ENCODE data around the gene PSMD5.

The PSMD5 gene

GRCh38 chr9:120783602-120784047 lies 59.1 kb downstream of the PSMD5 start:
- FAIRE-seq = peak; percentile 87

GRCh38 chr9:120781236-120781635 lies 61.5 kb downstream of the PSMD5 start:
- peak; percentile 87 for FAIRE-seq
- TF ChIP-seq POLR2A (IDR thresholded peaks at IDR 0.05; ENCODE audit: low read depth, low read length) = no peak
- DNase-seq (ENCODE audit: insufficient read length, low spot score) = no peak

More at GRCh38 chr9:120783602-120784047, 59.1 kb downstream of the PSMD5 start:
- no peak for DNase-seq (ENCODE audit: insufficient read length, low spot score)
- TF ChIP-seq POLR2A (IDR thresholded peaks at IDR 0.05; ENCODE audit: low read depth, low read length) = no peak

GRCh38 chr9:120780367-120780766 lies 62.4 kb downstream of the PSMD5 start:
- DNase-seq (ENCODE audit: insufficient read length, low spot score) = no peak
- TF ChIP-seq POLR2A (IDR thresholded peaks at IDR 0.05; ENCODE audit: low read depth, low read length) = no peak
- no peak for FAIRE-seq

GRCh38 chr9:120779227-120779626 lies 63.5 kb downstream of the PSMD5 start:
- no peak for DNase-seq (ENCODE audit: insufficient read length, low spot score)
- TF ChIP-seq POLR2A (IDR thresholded peaks at IDR 0.05; ENCODE audit: low read depth, low read length) = no peak
- peak; percentile 64 for FAIRE-seq

- FAIRE-seq (peak; percentile 15), DNase-seq (ENCODE audit: insufficient read length, low spot score) (no peak)
- TF ChIP-seq POLR2A (IDR thresholded peaks at IDR 0.05; ENCODE audit: low read depth, low read length) = no peak
Observed at GRCh38 chr9:120778758-120779157, 64.0 kb downstream of the PSMD5 start.

- FAIRE-seq (no peak), DNase-seq (ENCODE audit: insufficient read length, low spot score) (no peak)
- TF ChIP-seq POLR2A (IDR thresholded peaks at IDR 0.05; ENCODE audit: low read depth, low read length) = no peak
Observed at GRCh38 chr9:120777229-120777628, 65.5 kb downstream of the PSMD5 start.

GRCh38 chr9:120776788-120777187 lies 65.9 kb downstream of the PSMD5 start:
- DNase-seq (ENCODE audit: insufficient read length, low spot score) (no peak), FAIRE-seq (no peak)
- no peak for TF ChIP-seq POLR2A (IDR thresholded peaks at IDR 0.05; ENCODE audit: low read depth, low read length)

GRCh38 chr9:120775859-120776258 lies 66.9 kb downstream of the PSMD5 start:
- FAIRE-seq (peak; percentile 61), DNase-seq (ENCODE audit: insufficient read length, low spot score) (no peak)
- no peak for TF ChIP-seq POLR2A (IDR thresholded peaks at IDR 0.05; ENCODE audit: low read depth, low read length)

- no peak for TF ChIP-seq POLR2A (IDR thresholded peaks at IDR 0.05; ENCODE audit: low read depth, low read length)
- DNase-seq (ENCODE audit: insufficient read length, low spot score) = no peak
- peak; percentile 74 for FAIRE-seq
Observed at GRCh38 chr9:120774719-120775118, 68.0 kb downstream of the PSMD5 start.

- TF ChIP-seq POLR2A (IDR thresholded peaks at IDR 0.05; ENCODE audit: low read depth, low read length) = no peak
- DNase-seq (ENCODE audit: insufficient read length, low spot score) (no peak), FAIRE-seq (no peak)
Observed at GRCh38 chr9:120773256-120773655, 69.5 kb downstream of the PSMD5 start.

- TF ChIP-seq POLR2A (IDR thresholded peaks at IDR 0.05; ENCODE audit: low read depth, low read length) = no peak
- FAIRE-seq (no peak), DNase-seq (ENCODE audit: insufficient read length, low spot score) (no peak)
Observed at GRCh38 chr9:120770931-120771330, 71.8 kb downstream of the PSMD5 start.

- FAIRE-seq (no peak), DNase-seq (ENCODE audit: insufficient read length, low spot score) (no peak)
- no peak for TF ChIP-seq POLR2A (IDR thresholded peaks at IDR 0.05; ENCODE audit: low read depth, low read length)
Observed at GRCh38 chr9:120768886-120769285, 73.8 kb downstream of the PSMD5 start.

- DNase-seq (ENCODE audit: insufficient read length, low spot score) (no peak), FAIRE-seq (no peak)
- no peak for TF ChIP-seq POLR2A (IDR thresholded peaks at IDR 0.05; ENCODE audit: low read depth, low read length)
Observed at GRCh38 chr9:120768247-120768646, 74.5 kb downstream of the PSMD5 start.

- no peak for TF ChIP-seq POLR2A (IDR thresholded peaks at IDR 0.05; ENCODE audit: low read depth, low read length)
- no peak for DNase-seq (ENCODE audit: insufficient read length, low spot score)
- no peak for FAIRE-seq
Observed at GRCh38 chr9:120767451-120767850, 75.3 kb downstream of the PSMD5 start.

All from H54 (cell line).